Keratinocyte (primary cell): Measurements from ENCODE around the gene CHIA. TPM values are rescaled to one million over a fixed set of nuclear protein-coding genes. Genes with fewer than 3 reads are reported as not detected.

Experiments used
- DNase-seq: peaks from one replicate; pipeline ENCODE4 v3.0.0-alpha.2; 2011; ENCODE audit warnings: low read depth, missing footprints, low spot score
- FAIRE-seq: peaks from 2 replicates; lab custom pipeline; 2011; peaks lifted over from hg19 to GRCh38; lab: Jason Lieb, UNC
- H2AFZ ChIP-seq: 2 replicates; pipeline ENCODE4 v1.6.0; 2012; ENCODE audit warnings: low read length, control low read depth, inconsistent platforms; ENCODE audit not compliant: control insufficient read depth
- H3K27ac ChIP-seq: 2 replicates; pipeline ENCODE4 v1.5.1; 2011; ENCODE audit warnings: low read length; ENCODE audit not compliant: control insufficient read depth, insufficient read depth
- H3K27me3 ChIP-seq: 3 replicates; pipeline ENCODE4 v1.6.0; 2011; ENCODE audit warnings: low read length; ENCODE audit not compliant: control insufficient read depth, insufficient read depth; ENCODE audit errors: extremely low read depth
- H3K36me3 ChIP-seq, 2 experiments: 2 replicates in 1 of 2; 3 replicates in 1 of 2; pipeline ENCODE4 v1.5.1; 2011; ENCODE audit warnings: low read length in 2 of 2, mild to moderate bottlenecking in 1 of 2; ENCODE audit not compliant: control insufficient read depth in 2 of 2, insufficient read depth in 2 of 2; ENCODE audit errors: extremely low read depth in 1 of 2
- H3K4me1 ChIP-seq: 3 replicates; pipeline ENCODE4 v1.5.1; 2011; ENCODE audit warnings: low read length; ENCODE audit not compliant: control insufficient read depth, insufficient read depth; ENCODE audit errors: extremely low read depth
- H3K4me2 ChIP-seq: 3 replicates; pipeline ENCODE4 v1.6.0; 2011; ENCODE audit warnings: low read depth, low read length; ENCODE audit not compliant: control insufficient read depth, insufficient read depth; ENCODE audit errors: extremely low read depth
- H3K4me3 ChIP-seq, 3 experiments: fragments of 200-600 bp in 1 of 3; sonication (generic) in 1 of 3; 2 replicates in 2 of 3; 3 replicates in 1 of 3; pipeline ENCODE4 v1.5.1; 2011 to 2016; ENCODE audit warnings: low read length in 3 of 3, mild to moderate bottlenecking in 3 of 3, control low read depth in 2 of 3, inconsistent platforms in 1 of 3, low read depth in 1 of 3, mixed read lengths in 1 of 3, mixed run types in 1 of 3, moderate library complexity in 1 of 3; ENCODE audit not compliant: control insufficient read depth in 2 of 3, insufficient read depth in 2 of 3; ENCODE audit errors: extremely low read depth in 1 of 3
- H3K79me2 ChIP-seq: 2 replicates; pipeline ENCODE4 v1.6.0; 2012; ENCODE audit warnings: low read length; ENCODE audit not compliant: control insufficient read depth, insufficient read depth
- H3K9ac ChIP-seq: 3 replicates; pipeline ENCODE4 v1.6.0; 2011; ENCODE audit warnings: low read length; ENCODE audit not compliant: control insufficient read depth, insufficient read depth; ENCODE audit errors: extremely low read depth
- H3K9me1 ChIP-seq: 3 replicates; pipeline ENCODE4 v1.6.0; 2011; ENCODE audit warnings: low read length; ENCODE audit not compliant: control insufficient read depth, insufficient read depth; ENCODE audit errors: extremely low read depth
- H3K9me3 ChIP-seq: 2 replicates; pipeline ENCODE4 v1.5.1; 2012; ENCODE audit warnings: low read depth, low read length; ENCODE audit not compliant: control insufficient read depth
- H4K20me1 ChIP-seq: 3 replicates; pipeline ENCODE4 v1.6.0; 2011; ENCODE audit warnings: low read length; ENCODE audit not compliant: control insufficient read depth, insufficient read depth; ENCODE audit errors: extremely low read depth
- EZH2 ChIP-seq: IDR thresholded peaks from one replicate; pipeline ENCODE4 v1.6.1; 2012; ENCODE audit warnings: inconsistent platforms, mild to moderate bottlenecking, low read length, moderate library complexity
- dilution Hi-C: fragments of 300-500 bp; cut with MboI; formaldehyde crosslinking; loops from one replicate; pipeline ENCODE4 v1.7.0; 2020; ENCODE audit warnings: low sequenced_read_pairs; ENCODE audit not compliant: extremely low pct_ligation_motif_present
- polyA plus RNA-seq, 5 experiments: library from polyadenylated mRNA; depleted of rRNA in 3 of 5; stranded (reverse) in 3 of 5; stranded (forward) in 1 of 5; unstranded in 1 of 5; fragments of >200 nt; gene quantifications; 1 replicate in 1 of 5; 2 replicates in 3 of 5; 3 replicates in 1 of 5; pipeline versions ENCODE4 v1.2.1 to v1.2.3, GENCODE V29; 2011 to 2012; ENCODE audit warnings: missing spikeins in 2 of 5, low read depth in 1 of 5, low replicate concordance in 1 of 5
- TF ChIP-seq, protein P1 (sequence below), 3 experiments: IDR thresholded peaks in 1 of 3; conservative IDR thresholded peaks in 1 of 3; optimal IDR thresholded peaks in 1 of 3; 2 replicates in 2 of 3; 3 replicates in 1 of 3; pipeline versions ENCODE3 to v1.5.1; 2011; ENCODE audit warnings: low read length in 3 of 3, mild to moderate bottlenecking in 3 of 3, moderate library complexity in 2 of 3, control low read depth in 1 of 3, inconsistent platforms in 1 of 3; ENCODE audit not compliant: insufficient read depth in 2 of 3; ENCODE audit errors: extremely low read depth in 1 of 3

Gene CHIA
- polyA plus RNA-seq, 1 donor (not counting 4 experiments of a cell fraction or from before 2014, with no cell fraction given) = not detected

DNA sequence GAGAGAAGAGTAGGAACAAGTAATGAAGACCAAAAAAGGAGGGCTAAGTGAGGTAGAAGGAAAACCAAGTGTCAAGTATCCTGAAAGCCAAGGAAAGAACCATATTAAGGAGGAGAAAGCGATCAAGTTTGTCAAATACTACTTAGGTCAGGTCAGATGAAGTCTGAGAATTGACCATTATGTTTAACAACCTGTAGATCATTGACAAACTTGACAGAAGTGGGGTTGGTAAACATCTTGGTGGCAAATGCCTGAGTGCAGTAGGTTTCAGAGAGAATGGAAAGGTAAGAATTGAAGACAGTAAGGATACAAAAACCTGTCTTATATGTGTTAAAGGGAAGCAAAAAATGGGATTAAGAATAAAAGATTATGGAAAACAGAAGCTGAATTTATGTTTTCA is 3.7 kb upstream of the CHIA start:
- DNase-seq (no peak), FAIRE-seq (no peak)
- H3K36me3 ChIP-seq = no peaks in the 10 kb centered on the region
- H4K20me1 ChIP-seq = no peaks in the 10 kb centered on the region
- H2AFZ ChIP-seq = no peak overlapping the region
- H3K9ac ChIP-seq = no peak overlapping the region
- H3K4me3 ChIP-seq = no peak overlapping the region
- dilution Hi-C loops = no loop called here
- H3K27me3 ChIP-seq = peaks cover 2% of the 10 kb centered on the region
- TF ChIP-seq, protein P1, sequence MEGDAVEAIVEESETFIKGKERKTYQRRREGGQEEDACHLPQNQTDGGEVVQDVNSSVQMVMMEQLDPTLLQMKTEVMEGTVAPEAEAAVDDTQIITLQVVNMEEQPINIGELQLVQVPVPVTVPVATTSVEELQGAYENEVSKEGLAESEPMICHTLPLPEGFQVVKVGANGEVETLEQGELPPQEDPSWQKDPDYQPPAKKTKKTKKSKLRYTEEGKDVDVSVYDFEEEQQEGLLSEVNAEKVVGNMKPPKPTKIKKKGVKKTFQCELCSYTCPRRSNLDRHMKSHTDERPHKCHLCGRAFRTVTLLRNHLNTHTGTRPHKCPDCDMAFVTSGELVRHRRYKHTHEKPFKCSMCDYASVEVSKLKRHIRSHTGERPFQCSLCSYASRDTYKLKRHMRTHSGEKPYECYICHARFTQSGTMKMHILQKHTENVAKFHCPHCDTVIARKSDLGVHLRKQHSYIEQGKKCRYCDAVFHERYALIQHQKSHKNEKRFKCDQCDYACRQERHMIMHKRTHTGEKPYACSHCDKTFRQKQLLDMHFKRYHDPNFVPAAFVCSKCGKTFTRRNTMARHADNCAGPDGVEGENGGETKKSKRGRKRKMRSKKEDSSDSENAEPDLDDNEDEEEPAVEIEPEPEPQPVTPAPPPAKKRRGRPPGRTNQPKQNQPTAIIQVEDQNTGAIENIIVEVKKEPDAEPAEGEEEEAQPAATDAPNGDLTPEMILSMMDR (optimal IDR thresholded peaks at IDR 0.05 in 1 of 3, IDR thresholded peaks at IDR 0.05 in 1 of 3, conservative IDR thresholded peaks at IDR 0.05 in 1 of 3; ENCODE audit: extremely low read depth in 1 of 3, insufficient read depth in 2 of 3, low read length in 3 of 3) = no peak
- TF ChIP-seq EZH2 = no peak
- H3K27ac ChIP-seq = no peak overlapping the region
- H3K79me2 ChIP-seq = no peaks in the 10 kb centered on the region
- no peak overlapping the region for H3K4me2 ChIP-seq
- no peaks in the 10 kb centered on the region for H3K9me3 ChIP-seq
- no peaks in the 10 kb centered on the region for H3K4me1 ChIP-seq
- H3K9me1 ChIP-seq = no peaks in the 10 kb centered on the region

DNA sequence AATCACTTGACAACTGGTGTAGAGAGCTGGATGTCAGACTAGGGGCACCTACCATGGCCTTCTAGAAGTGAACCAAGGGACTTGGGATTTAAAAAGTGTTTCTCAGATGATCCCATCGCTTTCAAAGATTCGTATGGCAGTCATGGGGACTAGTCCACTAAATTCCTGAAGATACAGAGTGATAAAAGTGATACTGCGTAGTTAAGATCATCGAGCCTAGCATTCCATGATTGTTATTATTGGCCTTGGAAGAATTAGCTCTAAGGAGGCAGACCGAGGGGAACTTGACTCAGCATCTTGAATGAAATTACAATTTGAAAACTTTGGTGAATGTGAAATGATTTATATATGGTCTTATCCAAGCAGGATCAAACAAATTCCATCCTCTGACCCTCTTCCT is 1.3 kb upstream of the CHIA start:
- H3K79me2 ChIP-seq = no peaks in the 10 kb centered on the region
- peaks cover 2% of the 10 kb centered on the region for H3K27me3 ChIP-seq
- no peak overlapping the region for H2AFZ ChIP-seq
- no peaks in the 10 kb centered on the region for H3K9me1 ChIP-seq
- TF ChIP-seq EZH2 = no peak
- TF ChIP-seq, protein P1 (optimal IDR thresholded peaks at IDR 0.05 in 1 of 3, IDR thresholded peaks at IDR 0.05 in 1 of 3, conservative IDR thresholded peaks at IDR 0.05 in 1 of 3; ENCODE audit: extremely low read depth in 1 of 3, insufficient read depth in 2 of 3, low read length in 3 of 3) = no peak
- dilution Hi-C loops = no loop called here
- DNase-seq = no peak
- H3K36me3 ChIP-seq = no peaks in the 10 kb centered on the region
- H3K27ac ChIP-seq = no peak overlapping the region
- no peak for FAIRE-seq
- H3K9ac ChIP-seq = no peak overlapping the region
- H3K4me3 ChIP-seq = no peak overlapping the region
- H3K4me1 ChIP-seq = no peaks in the 10 kb centered on the region
- no peak overlapping the region for H3K4me2 ChIP-seq
- H4K20me1 ChIP-seq = no peaks in the 10 kb centered on the region
- H3K9me3 ChIP-seq = no peaks in the 10 kb centered on the region
